Uterus (tissue), 2 donors: Measurements from ENCODE around the gene TMEM131L.

Experiments
- CTCF ChIP-seq, 4 experiments: fragments of 200-600 bp in 2 of 4; fragments of 450-650 bp in 2 of 4; sonication (generic) in 2 of 4; IDR thresholded peaks; one replicate each; pipeline ENCODE4 v1.5.1; 2016 to 2019; ENCODE audit warnings: antibody characterized with exemption in 4 of 4, mild to moderate bottlenecking in 2 of 4, moderate library complexity in 1 of 4
- POLR2A ChIP-seq, 2 donors: fragments of 450-650 bp; IDR thresholded peaks; one replicate each; pipeline ENCODE4 v1.6.1; 2016; ENCODE audit warnings: antibody characterized with exemption in 2 of 2, mild to moderate bottlenecking in 1 of 2, moderate library complexity in 1 of 2

GRCh38 chr4:153523164-153523796 lies 57.1 kb downstream of the TMEM131L start:
- TF ChIP-seq CTCF (IDR thresholded peaks at IDR 0.05): no peak
- no peak for TF ChIP-seq POLR2A (IDR thresholded peaks at IDR 0.05)
